Measurements from ENCODE around the gene TRMT44.

The TRMT44 gene
- 17.8 to 30.2 (median 22.5) reads per million in 3 donors for total RNA-seq

GRCh38 chr4:8440492-8441311 lies at the start of gene TRMT44, which contains the start of gene ACOX3:
Gene TRMT44, plus strand, starts transcription at chr4:8440777. Its CDS starts 46 bp downstream, at chr4:8440823.
Gene ACOX3, minus strand, starts transcription at chr4:8440723. Its CDS starts 24,202 bp downstream, at chr4:8416521.
- no peaks in the 10 kb centered on the region for H3K36me3 ChIP-seq (ENCODE audit: control insufficient read depth, insufficient read depth, low read length)
- H3K4me1 ChIP-seq (ENCODE audit: control insufficient read depth, insufficient read depth, low read length, poor library complexity, severe bottlenecking): peaks cover 20% of the 10 kb centered on the region
- peak; percentile 91 to 92 (median 92) for DNase-seq
- peak within 1 kb of the TSS; percentile 90 for H3K27ac ChIP-seq (ENCODE audit: insufficient read depth, low read length, poor library complexity, severe bottlenecking)
- peak within 1 kb of the TSS; percentile 88 for H3K4me3 ChIP-seq (ENCODE audit: insufficient read depth, low read depth, low read length, poor library complexity, severe bottlenecking)
- H3K9me3 ChIP-seq (ENCODE audit: control insufficient read depth, low read length): no peaks in the 10 kb centered on the region
- no peaks in the 10 kb centered on the region for H3K27me3 ChIP-seq (replicated peaks; ENCODE audit: control insufficient read depth, insufficient read depth, low read length, poor library complexity, severe bottlenecking)

DNA sequence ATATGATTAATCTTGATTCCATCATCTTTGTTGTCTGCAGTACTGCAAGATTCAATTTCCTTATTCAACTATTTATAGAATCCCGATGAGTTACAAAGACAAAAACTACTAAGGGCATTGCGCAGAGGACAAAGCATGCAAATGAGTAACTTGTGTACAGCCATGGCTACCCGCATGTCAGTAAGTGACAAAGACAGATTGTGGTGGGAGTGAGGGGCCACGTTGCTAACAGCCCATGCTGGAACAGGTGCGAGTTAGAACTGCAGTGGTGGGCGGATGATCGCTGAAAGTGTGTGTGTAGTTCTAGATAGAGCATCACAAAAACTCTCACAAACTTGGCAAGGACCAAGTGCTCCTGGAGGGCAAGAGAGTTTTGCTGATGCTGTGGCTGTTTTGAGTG lies 49.5 kb upstream of the TRMT44 start:
- Histone ChIP-seq H3K36me3 (ENCODE audit: control insufficient read depth, insufficient read depth, low read length) (peaks cover 49% of the 10 kb centered on the region), H3K9me3 (ENCODE audit: control insufficient read depth, low read length) (no peaks in the 10 kb centered on the region), H3K4me3 (ENCODE audit: insufficient read depth, low read depth, low read length, poor library complexity, severe bottlenecking) (no peak overlapping the region), H3K27me3 (replicated peaks; ENCODE audit: control insufficient read depth, insufficient read depth, low read length, poor library complexity, severe bottlenecking) (no peaks in the 10 kb centered on the region), H3K4me1 (ENCODE audit: control insufficient read depth, insufficient read depth, low read length, poor library complexity, severe bottlenecking) (no peaks in the 10 kb centered on the region), H3K27ac (ENCODE audit: insufficient read depth, low read length, poor library complexity, severe bottlenecking) (no peak overlapping the region)
- DNase-seq: no peak

DNA sequence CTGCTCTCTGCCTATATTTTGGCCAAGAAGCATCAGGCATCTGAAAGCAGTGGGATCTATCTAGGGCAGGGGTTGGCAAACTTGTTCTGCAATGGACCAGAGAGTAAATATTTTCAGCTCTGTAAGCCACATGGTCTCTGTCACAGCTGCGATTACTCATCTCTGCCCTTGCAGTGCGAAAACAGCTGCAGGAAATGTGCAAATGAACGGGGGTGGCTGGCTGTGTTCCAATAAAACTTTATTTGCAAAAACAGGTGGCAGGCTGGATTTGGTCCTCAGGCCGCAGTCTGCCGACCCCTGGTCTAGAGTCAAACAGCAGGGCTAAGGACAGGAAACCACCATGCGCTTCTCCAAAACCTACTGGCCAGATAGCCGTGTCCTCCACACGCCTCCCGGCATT lies 48.6 kb upstream of the TRMT44 start:
- no peaks in the 10 kb centered on the region for H3K9me3 ChIP-seq (ENCODE audit: control insufficient read depth, low read length)
- no peaks in the 10 kb centered on the region for H3K27me3 ChIP-seq (replicated peaks; ENCODE audit: control insufficient read depth, insufficient read depth, low read length, poor library complexity, severe bottlenecking)
- peaks cover 46% of the 10 kb centered on the region for H3K36me3 ChIP-seq (ENCODE audit: control insufficient read depth, insufficient read depth, low read length)
- no peak overlapping the region for H3K27ac ChIP-seq (ENCODE audit: insufficient read depth, low read length, poor library complexity, severe bottlenecking)
- H3K4me3 ChIP-seq (ENCODE audit: insufficient read depth, low read depth, low read length, poor library complexity, severe bottlenecking): no peak overlapping the region
- H3K4me1 ChIP-seq (ENCODE audit: control insufficient read depth, insufficient read depth, low read length, poor library complexity, severe bottlenecking): no peaks in the 10 kb centered on the region
- DNase-seq: no peak

DNA sequence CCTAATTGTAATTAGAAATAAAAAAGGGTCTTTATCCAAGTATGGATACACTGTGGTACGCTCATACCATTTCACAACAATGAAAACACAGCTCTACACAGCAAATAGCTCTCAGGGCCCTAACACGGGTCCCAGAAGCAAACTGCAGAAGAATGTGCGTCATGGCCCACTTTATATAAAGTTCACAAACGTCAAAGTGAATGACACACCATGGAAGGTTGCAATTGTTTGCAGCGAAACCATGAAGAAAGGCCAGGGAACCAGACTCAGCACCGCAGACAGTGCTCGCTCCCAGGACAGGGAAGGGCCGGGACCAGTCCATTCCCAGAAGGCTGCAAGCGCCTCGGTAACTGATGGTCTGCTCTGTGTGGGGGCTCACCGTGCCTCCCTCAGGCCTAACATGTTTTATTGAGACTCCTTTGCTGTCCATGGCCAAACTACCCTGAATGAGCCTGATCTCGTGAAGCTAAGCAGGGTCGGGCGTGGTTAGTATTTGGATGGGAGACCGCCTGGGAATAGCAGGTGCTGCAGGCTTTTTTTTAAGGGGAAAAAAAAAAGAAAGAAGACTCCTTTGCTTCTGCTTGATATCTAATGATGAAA lies 47.9 kb upstream of the TRMT44 start:
- Histone ChIP-seq H3K4me3 (ENCODE audit: insufficient read depth, low read depth, low read length, poor library complexity, severe bottlenecking) (no peak overlapping the region), H3K9me3 (ENCODE audit: control insufficient read depth, low read length) (no peaks in the 10 kb centered on the region), H3K27me3 (replicated peaks; ENCODE audit: control insufficient read depth, insufficient read depth, low read length, poor library complexity, severe bottlenecking) (no peaks in the 10 kb centered on the region), H3K36me3 (ENCODE audit: control insufficient read depth, insufficient read depth, low read length) (peaks cover 39% of the 10 kb centered on the region), H3K4me1 (ENCODE audit: control insufficient read depth, insufficient read depth, low read length, poor library complexity, severe bottlenecking) (no peaks in the 10 kb centered on the region), H3K27ac (ENCODE audit: insufficient read depth, low read length, poor library complexity, severe bottlenecking) (no peak overlapping the region)
- peak in 2 of 3 donors; percentile 23 to 34 for DNase-seq

DNA sequence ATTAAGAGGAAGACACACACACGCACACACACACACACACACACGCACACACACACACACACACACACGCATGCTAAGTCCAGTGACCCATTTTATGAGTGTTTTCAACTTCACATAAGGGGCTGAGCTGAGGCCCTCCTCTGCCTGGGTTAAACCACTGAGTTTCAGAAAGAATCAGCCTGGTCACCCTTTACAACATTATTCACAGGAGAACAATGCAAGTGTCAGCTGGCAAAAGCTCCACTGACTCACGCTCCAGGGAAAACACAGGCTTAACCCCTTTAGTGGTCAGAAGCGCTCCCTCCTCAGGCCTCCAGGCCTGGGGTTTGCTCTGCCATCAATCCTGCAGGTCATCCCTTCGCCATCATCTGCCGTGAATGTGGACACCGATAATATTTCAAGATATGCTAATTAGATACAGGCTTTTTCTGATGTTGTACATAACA lies 47.0 kb upstream of the TRMT44 start:
- no peaks in the 10 kb centered on the region for H3K27me3 ChIP-seq (replicated peaks; ENCODE audit: control insufficient read depth, insufficient read depth, low read length, poor library complexity, severe bottlenecking)
- no peak overlapping the region for H3K27ac ChIP-seq (ENCODE audit: insufficient read depth, low read length, poor library complexity, severe bottlenecking)
- H3K36me3 ChIP-seq (ENCODE audit: control insufficient read depth, insufficient read depth, low read length): peaks cover 33% of the 10 kb centered on the region
- no peak overlapping the region for H3K4me3 ChIP-seq (ENCODE audit: insufficient read depth, low read depth, low read length, poor library complexity, severe bottlenecking)
- no peaks in the 10 kb centered on the region for H3K9me3 ChIP-seq (ENCODE audit: control insufficient read depth, low read length)
- no peaks in the 10 kb centered on the region for H3K4me1 ChIP-seq (ENCODE audit: control insufficient read depth, insufficient read depth, low read length, poor library complexity, severe bottlenecking)
- no peak for DNase-seq

DNA sequence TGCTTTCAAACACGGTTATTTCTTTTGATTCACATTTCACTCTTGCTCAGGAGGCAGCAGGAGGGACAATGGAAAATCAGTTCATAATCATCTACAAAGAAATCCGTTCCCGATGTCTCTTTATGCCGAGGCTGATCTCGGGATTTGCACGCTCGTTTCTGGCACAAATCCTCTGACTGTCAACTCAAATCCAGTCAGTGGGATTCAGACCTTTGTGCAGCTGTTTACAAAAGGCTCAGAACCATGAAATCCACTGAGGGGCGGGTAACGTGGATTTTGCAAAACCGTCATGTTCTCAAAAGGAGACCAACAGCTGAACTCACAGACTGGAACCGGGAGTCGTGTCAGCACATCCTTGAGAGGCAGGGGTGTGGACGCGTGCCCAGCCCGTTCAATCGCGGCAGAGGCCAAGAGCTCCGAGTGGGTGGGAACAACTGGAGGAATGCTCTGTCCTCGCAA lies 46.5 kb upstream of the TRMT44 start:
- no peak for DNase-seq
- Histone ChIP-seq H3K36me3 (ENCODE audit: control insufficient read depth, insufficient read depth, low read length) (peaks cover 29% of the 10 kb centered on the region), H3K4me1 (ENCODE audit: control insufficient read depth, insufficient read depth, low read length, poor library complexity, severe bottlenecking) (no peaks in the 10 kb centered on the region), H3K4me3 (ENCODE audit: insufficient read depth, low read depth, low read length, poor library complexity, severe bottlenecking) (no peak overlapping the region), H3K9me3 (ENCODE audit: control insufficient read depth, low read length) (no peaks in the 10 kb centered on the region), H3K27ac (ENCODE audit: insufficient read depth, low read length, poor library complexity, severe bottlenecking) (no peak overlapping the region), H3K27me3 (replicated peaks; ENCODE audit: control insufficient read depth, insufficient read depth, low read length, poor library complexity, severe bottlenecking) (no peaks in the 10 kb centered on the region)

DNA sequence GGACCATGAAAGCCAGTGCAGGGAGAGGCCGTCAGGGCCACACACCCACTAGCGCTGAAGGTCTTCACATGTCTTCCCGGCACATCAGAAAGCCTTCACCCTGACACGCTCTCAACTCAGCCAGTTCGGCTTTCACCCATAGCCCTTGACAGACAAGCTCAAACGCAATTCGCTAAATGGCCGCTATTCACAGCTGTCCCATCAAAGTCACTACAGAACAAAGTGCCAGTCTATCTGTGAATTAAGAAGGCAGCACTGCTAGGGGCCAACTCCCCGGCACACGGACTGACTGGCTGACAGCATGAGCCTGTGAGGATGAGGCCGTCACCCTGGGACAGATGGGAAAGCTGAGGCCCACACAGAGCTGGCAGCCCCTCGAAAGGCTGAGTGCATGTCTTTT lies 45.8 kb upstream of the TRMT44 start:
- Histone ChIP-seq H3K27ac (ENCODE audit: insufficient read depth, low read length, poor library complexity, severe bottlenecking) (no peak overlapping the region), H3K27me3 (replicated peaks; ENCODE audit: control insufficient read depth, insufficient read depth, low read length, poor library complexity, severe bottlenecking) (no peaks in the 10 kb centered on the region), H3K4me3 (ENCODE audit: insufficient read depth, low read depth, low read length, poor library complexity, severe bottlenecking) (no peak overlapping the region), H3K36me3 (ENCODE audit: control insufficient read depth, insufficient read depth, low read length) (peaks cover 29% of the 10 kb centered on the region), H3K9me3 (ENCODE audit: control insufficient read depth, low read length) (no peaks in the 10 kb centered on the region), H3K4me1 (ENCODE audit: control insufficient read depth, insufficient read depth, low read length, poor library complexity, severe bottlenecking) (no peaks in the 10 kb centered on the region)
- DNase-seq: no peak

- no peaks in the 10 kb centered on the region for H3K27me3 ChIP-seq (replicated peaks; ENCODE audit: control insufficient read depth, insufficient read depth, low read length, poor library complexity, severe bottlenecking)
- no peak overlapping the region for H3K27ac ChIP-seq (ENCODE audit: insufficient read depth, low read length, poor library complexity, severe bottlenecking)
- no peaks in the 10 kb centered on the region for H3K9me3 ChIP-seq (ENCODE audit: control insufficient read depth, low read length)
- H3K4me1 ChIP-seq (ENCODE audit: control insufficient read depth, insufficient read depth, low read length, poor library complexity, severe bottlenecking): no peaks in the 10 kb centered on the region
- no peak for DNase-seq
- no peak overlapping the region for H3K4me3 ChIP-seq (ENCODE audit: insufficient read depth, low read depth, low read length, poor library complexity, severe bottlenecking)
- H3K36me3 ChIP-seq (ENCODE audit: control insufficient read depth, insufficient read depth, low read length): peaks cover 23% of the 10 kb centered on the region
These were observed 44.9 kb upstream of the TRMT44 start for GRCh38 chr4:8395504-8396296.

DNA sequence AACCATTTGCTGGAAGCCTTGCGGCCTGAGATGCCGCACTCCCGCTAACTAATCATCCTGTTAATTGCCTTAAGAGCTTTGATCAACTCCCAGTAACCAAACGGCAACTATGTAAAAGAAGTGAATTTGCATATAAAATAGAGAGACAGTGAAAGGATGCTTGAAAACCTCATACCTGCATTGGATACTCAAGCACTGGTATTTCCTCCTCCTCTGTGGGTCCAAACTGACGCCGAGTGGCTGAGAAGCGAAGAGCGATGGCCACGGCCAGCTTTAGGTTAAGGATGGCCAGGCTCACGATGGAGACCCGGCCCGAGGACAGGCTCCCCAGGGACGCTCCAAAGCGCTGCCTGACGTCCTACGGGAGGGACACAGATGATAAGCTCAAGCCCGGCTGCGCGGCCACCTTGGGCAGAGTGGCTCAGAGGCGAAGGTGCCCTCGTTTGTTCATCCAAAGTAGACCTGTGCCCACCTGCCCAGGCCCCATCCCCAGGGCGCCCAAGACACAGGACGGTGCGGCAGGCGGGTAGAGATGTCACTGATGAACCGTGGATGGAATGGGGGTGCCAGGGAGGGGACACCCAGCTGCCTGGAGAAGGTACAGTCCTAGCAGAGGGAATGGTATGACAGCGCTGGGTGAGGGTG lies 43.7 kb upstream of the TRMT44 start:
- H3K9me3 ChIP-seq (ENCODE audit: control insufficient read depth, low read length): no peaks in the 10 kb centered on the region
- DNase-seq: no peak
- peaks cover 16% of the 10 kb centered on the region for H3K36me3 ChIP-seq (ENCODE audit: control insufficient read depth, insufficient read depth, low read length)
- no peak overlapping the region for H3K27ac ChIP-seq (ENCODE audit: insufficient read depth, low read length, poor library complexity, severe bottlenecking)
- no peak overlapping the region for H3K4me3 ChIP-seq (ENCODE audit: insufficient read depth, low read depth, low read length, poor library complexity, severe bottlenecking)
- H3K4me1 ChIP-seq (ENCODE audit: control insufficient read depth, insufficient read depth, low read length, poor library complexity, severe bottlenecking): no peaks in the 10 kb centered on the region
- H3K27me3 ChIP-seq (replicated peaks; ENCODE audit: control insufficient read depth, insufficient read depth, low read length, poor library complexity, severe bottlenecking): no peaks in the 10 kb centered on the region

Measured in effector memory CD4-positive, alpha-beta T cell (primary cell).